IMR-90 (cell line): ENCODE measurements around the gene SLC23A2. TPM values are rescaled to one million over a fixed set of nuclear protein-coding genes. Genes with fewer than 3 reads are reported as not detected.

ENCODE experiments used
- ATAC-seq: fragments of 200-7000 bp; cut with Tn5 transposase; 2 replicates; pipeline ENCODE4 v1.9.1; 2020; ENCODE audit warnings: low read depth, mild to moderate bottlenecking, moderate library complexity
- BruUV-seq: library from RNA; stranded (reverse); fragments of 400-500 nt; replicated peaks from 2 replicates; lab custom pipeline; 2021; lab: Mats Ljungman, UMichigan
- CTCF ChIA-PET: fragments of 300-600 bp; formaldehyde crosslinking; extraction: SDS; loops from one replicate; lab custom pipeline; 2021; ENCODE audit warnings: antibody characterized with exemption; lab: Yijun Ruan, JAX
- POLR2A ChIA-PET: fragments of 300-600 bp; sonication (Branson Sonifier 250); formaldehyde crosslinking; loops from one replicate; lab custom pipeline; 2022; ENCODE audit warnings: antibody characterized with exemption; ENCODE audit not compliant: unreplicated experiment; lab: Charles Lee
- DNase-seq: peaks from one replicate; pipeline ENCODE4 v3.0.0; 2013
- H2AFZ ChIP-seq: replicated peaks from 2 replicates; pipeline ENCODE3; 2013; ENCODE audit warnings: low read length, mild to moderate bottlenecking; ENCODE audit not compliant: poor library complexity
- H2AK5ac ChIP-seq: 2 replicates; pipeline ENCODE4 v1.6.1; 2013; ENCODE audit warnings: low read depth, low read length, inconsistent platforms
- H2AK9ac ChIP-seq: replicated peaks from 2 replicates; pipeline ENCODE3; 2013; ENCODE audit warnings: mild to moderate bottlenecking, low read depth, low read length, moderate library complexity; ENCODE audit not compliant: poor library complexity
- H2BK120ac ChIP-seq: 2 replicates; pipeline ENCODE4 v1.6.1; 2013; ENCODE audit warnings: low read depth, low read length, inconsistent platforms
- H2BK15ac ChIP-seq: 3 replicates; pipeline ENCODE4 v1.6.1; 2013; ENCODE audit warnings: low read depth, low read length, inconsistent platforms
- H2BK20ac ChIP-seq: 2 replicates; pipeline ENCODE4 v1.6.1; 2013; ENCODE audit warnings: low read depth, mild to moderate bottlenecking, inconsistent platforms, low read length, moderate library complexity
- H2BK5ac ChIP-seq: 2 replicates; pipeline ENCODE4 v1.6.1; 2013; ENCODE audit warnings: mild to moderate bottlenecking, low read depth, low read length, inconsistent platforms; ENCODE audit not compliant: poor library complexity, severe bottlenecking
- H3K14ac ChIP-seq: replicated peaks from 2 replicates; pipeline ENCODE4 v1.6.1; 2013; ENCODE audit warnings: low read depth, low read length, inconsistent platforms
- H3K18ac ChIP-seq: 2 replicates; pipeline ENCODE4 v1.6.1; 2013; ENCODE audit warnings: low read depth, low read length, control low read depth
- H3K23ac ChIP-seq: 2 replicates; pipeline ENCODE4 v1.6.1; 2013; ENCODE audit warnings: low read depth, low read length, inconsistent platforms
- H3K27ac ChIP-seq: 2 replicates; pipeline ENCODE4 v1.5.1; 2013; ENCODE audit warnings: mild to moderate bottlenecking, control low read depth, low read length; ENCODE audit not compliant: insufficient read depth
- H3K27me3 ChIP-seq: 2 replicates; pipeline ENCODE4 v1.6.1; 2013; ENCODE audit warnings: low read length; ENCODE audit not compliant: control insufficient read depth, insufficient read depth
- H3K36me3 ChIP-seq: 2 replicates; pipeline ENCODE4 v1.6.1; 2013; ENCODE audit warnings: low read length, mixed read lengths; ENCODE audit not compliant: control insufficient read depth, insufficient read depth
- H3K4ac ChIP-seq: 2 replicates; pipeline ENCODE4 v1.6.1; 2013; ENCODE audit warnings: low read depth, low read length, inconsistent platforms
- H3K4me1 ChIP-seq: 2 replicates; pipeline ENCODE4 v1.6.1; 2013; ENCODE audit warnings: low read length, mixed read lengths; ENCODE audit not compliant: control insufficient read depth, insufficient read depth
- H3K4me2 ChIP-seq: 2 replicates; pipeline ENCODE4 v1.6.1; 2013; ENCODE audit warnings: low read depth, mild to moderate bottlenecking, control low read depth, low read length, moderate library complexity
- H3K4me3 ChIP-seq: 2 replicates; pipeline ENCODE4 v1.5.1; 2013; ENCODE audit warnings: low read depth, mild to moderate bottlenecking, control low read depth, low read length, moderate library complexity; ENCODE audit not compliant: insufficient read depth
- H3K56ac ChIP-seq: 2 replicates; pipeline ENCODE4 v1.6.1; 2013; ENCODE audit warnings: low read length, inconsistent platforms; ENCODE audit not compliant: insufficient read depth; ENCODE audit errors: extremely low read depth
- H3K79me1 ChIP-seq, 2 experiments: 2 replicates each; pipeline ENCODE4 v1.6.1; 2013; ENCODE audit warnings: low read length in 2 of 2, inconsistent platforms in 1 of 2, low read depth in 1 of 2
- H3K9ac ChIP-seq: 2 replicates; pipeline ENCODE4 v1.6.1; 2013; ENCODE audit warnings: low read depth, low read length, control low read depth
- H3K9me1 ChIP-seq: 2 replicates; pipeline ENCODE4 v1.6.1; 2013; ENCODE audit warnings: low read length, inconsistent platforms; ENCODE audit not compliant: insufficient read depth
- H3K9me3 ChIP-seq: 2 replicates; pipeline ENCODE4 v1.6.1; 2013; ENCODE audit warnings: low read length; ENCODE audit not compliant: control insufficient read depth, insufficient read depth
- H4K20me1 ChIP-seq: 2 replicates; pipeline ENCODE4 v1.6.1; 2013; ENCODE audit warnings: low read length, inconsistent platforms; ENCODE audit not compliant: insufficient read depth
- H4K5ac ChIP-seq: 2 replicates; pipeline ENCODE4 v1.6.1; 2013; ENCODE audit warnings: mild to moderate bottlenecking, low read depth, low read length, control low read depth
- H4K8ac ChIP-seq, 2 experiments: 2 replicates each; pipeline ENCODE4 v1.6.1; 2013; ENCODE audit warnings: low read depth in 2 of 2, low read length in 2 of 2, control low read depth in 1 of 2, inconsistent platforms in 1 of 2
- H4K91ac ChIP-seq: 2 replicates; pipeline ENCODE4 v1.6.1; 2013; ENCODE audit warnings: low read depth, low read length, inconsistent platforms; ENCODE audit not compliant: insufficient read depth
- CEBPB ChIP-seq: IDR thresholded peaks from 2 replicates; pipeline ENCODE4 v1.6.1; 2012; ENCODE audit warnings: low read depth, low read length, improper control_type of control experiment
- FOS ChIP-seq: fragments of 150-350 bp; IDR thresholded peaks from 2 replicates; pipeline ENCODE4 v1.6.1; 2016; ENCODE audit warnings: low read depth, low read length
- MAFK ChIP-seq: IDR thresholded peaks from 2 replicates; pipeline ENCODE4 v1.6.1; 2012; ENCODE audit warnings: low read depth, low read length, improper control_type of control experiment
- NFE2L2 ChIP-seq: fragments of 150-350 bp; IDR thresholded peaks from 2 replicates; pipeline ENCODE4 v1.6.1; 2016; ENCODE audit warnings: low read depth, mild to moderate bottlenecking, low read length
- POLR2A ChIP-seq: IDR thresholded peaks from 2 replicates; pipeline ENCODE4 v1.6.1; 2012; ENCODE audit warnings: mild to moderate bottlenecking, low read depth, low read length
- RCOR1 ChIP-seq: IDR thresholded peaks from 2 replicates; pipeline ENCODE4 v1.6.1; 2012; ENCODE audit warnings: mild to moderate bottlenecking, low read length, improper control_type of control experiment; ENCODE audit not compliant: insufficient replicate concordance
- SMC3 ChIP-seq: fragments of 150-350 bp; IDR thresholded peaks from 2 replicates; pipeline ENCODE4 v1.6.1; 2016; ENCODE audit warnings: low read depth, mild to moderate bottlenecking, antibody characterized with exemption, low read length, moderate library complexity
- USF2 ChIP-seq: fragments of 150-350 bp; IDR thresholded peaks from 2 replicates; pipeline ENCODE4 v1.6.1; 2017; ENCODE audit warnings: mild to moderate bottlenecking, antibody characterized with exemption, low read length, low read depth
- WGBS, 2 experiments: methylation state at CpG; one replicate each; pipeline versions ENCODE4 v1.1.5 to v1.1.7; 2013; ENCODE audit warnings: missing lambda C conversion rate in 2 of 2; ENCODE audit not compliant: insufficient read length in 1 of 2; ENCODE audit errors: extremely low coverage in 2 of 2; 5-methylcytosine and 5-hydroxymethylcytosine counted together
- dilution Hi-C: fragments of 300-500 bp; cut with HindIII; formaldehyde crosslinking; loops from one replicate; pipeline ENCODE4 v1.14.3; 2018; ENCODE audit warnings: low sequenced_read_pairs; ENCODE audit not compliant: unreplicated experiment
- in situ Hi-C: fragments of 300-500 bp; cut with MboI; formaldehyde crosslinking; loops from 3 replicates; pipeline ENCODE4 v1.14.3; 2019; ENCODE audit warnings: low sequenced_read_pairs, inconsistent platforms, mixed read lengths
- intact Hi-C: fragments of 100-400 bp; cut with micrococcal nuclease; formaldehyde crosslinking; loops from 2 replicates; pipeline ENCODE4 v1.10.0; 2022
- polyA plus RNA-seq, 3 experiments: library from polyadenylated mRNA; depleted of rRNA; stranded (reverse); fragments of >200 nt; gene quantifications; 2 replicates each; pipeline ENCODE4 v1.2.3, GENCODE V29; 2012; ENCODE audit warnings: low replicate concordance in 1 of 3
- total RNA-seq: library from RNA; depleted of rRNA; stranded (reverse); fragments of >200 nt; gene quantifications from 2 replicates; pipeline ENCODE4 v1.2.3, GENCODE V29; 2012
- TF ChIP-seq, protein P1 (sequence below): conservative IDR thresholded peaks from 2 replicates; pipeline ENCODE4 v1.5.1; 2012; ENCODE audit warnings: mild to moderate bottlenecking, low read depth, low read length, improper control_type of control experiment

The SLC23A2 gene
- total and polyA plus RNA-seq, 2 of the 4 experiments (the other 2 are of a cell fraction), result 10.2 to 14.4 TPM

DNA sequence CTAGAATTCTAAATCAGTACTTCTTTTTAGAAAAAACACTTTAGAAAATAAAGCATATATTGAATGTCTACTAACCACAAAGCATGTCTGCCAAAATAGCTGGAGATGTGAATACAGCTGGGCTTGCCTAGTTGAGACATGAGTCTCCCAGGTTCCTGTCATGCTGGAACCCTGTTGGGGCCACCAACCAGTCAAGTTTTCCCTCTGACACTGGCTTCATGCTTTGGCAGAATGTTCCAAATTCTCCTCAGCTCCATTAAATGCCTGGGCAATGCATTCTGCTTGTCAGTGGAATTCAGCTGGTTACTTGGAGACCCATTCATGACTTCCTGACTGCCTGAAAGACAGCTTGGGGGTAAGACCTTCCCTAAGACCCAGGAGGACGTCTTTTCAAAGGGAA is 192.4 kb downstream of the SLC23A2 start:
- Histone ChIP-seq H2BK120ac (no peak overlapping the region), H3K18ac (no peak overlapping the region), H4K5ac (no peak overlapping the region), H3K9me3 (no peaks in the 10 kb centered on the region), H2BK20ac (no peak overlapping the region), H3K36me3 (peaks cover 9% of the 10 kb centered on the region; the same call in 1 of the 2 replicates), H4K20me1 (no peaks in the 10 kb centered on the region), H4K91ac (no peak overlapping the region), H3K9me1 (peaks cover 10% of the 10 kb centered on the region), H2AFZ (no peak overlapping the region), H3K27me3 (no peaks in the 10 kb centered on the region), H4K8ac (no peak overlapping the region), H3K4me1 (peaks cover 8% of the 10 kb centered on the region; the same call in 1 of the 2 replicates), H3K4me2 (no peak overlapping the region), H3K4ac (no peak overlapping the region), H2AK5ac (no peak overlapping the region), H3K56ac (no peak overlapping the region), H2BK15ac (no peak overlapping the region), H2AK9ac (no peak overlapping the region), H3K27ac (no peak overlapping the region), H3K14ac (no peak overlapping the region), H2BK5ac (no peak overlapping the region), H3K23ac (no peak overlapping the region; the same call in 1 of the 2 replicates), H3K79me1 (peaks cover 0 to 4% of the 10 kb centered on the region in 2 experiments; a peak in 1 of 4 replicates), H3K9ac (no peak overlapping the region), H3K4me3 (no peak overlapping the region)
- no CpG with 5 or more reads among the region's 1 CpG for whole genome bisulfite sequencing, 2 experiments
- dilution Hi-C loops, result no loop called here
- DNase-seq, result peak; percentile 21
- peak; percentile 70 for ATAC-seq
- CTCF ChIA-PET, result no interaction called here
- POLR2A ChIA-PET, result no interaction called here
- TF ChIP-seq SMC3 (no peak), POLR2A (no peak), USF2 (no peak), NFE2L2 (no peak), CEBPB (no peak), MAFK (no peak), RCOR1 (no peak), FOS (no peak)
- TF ChIP-seq, protein P1, sequence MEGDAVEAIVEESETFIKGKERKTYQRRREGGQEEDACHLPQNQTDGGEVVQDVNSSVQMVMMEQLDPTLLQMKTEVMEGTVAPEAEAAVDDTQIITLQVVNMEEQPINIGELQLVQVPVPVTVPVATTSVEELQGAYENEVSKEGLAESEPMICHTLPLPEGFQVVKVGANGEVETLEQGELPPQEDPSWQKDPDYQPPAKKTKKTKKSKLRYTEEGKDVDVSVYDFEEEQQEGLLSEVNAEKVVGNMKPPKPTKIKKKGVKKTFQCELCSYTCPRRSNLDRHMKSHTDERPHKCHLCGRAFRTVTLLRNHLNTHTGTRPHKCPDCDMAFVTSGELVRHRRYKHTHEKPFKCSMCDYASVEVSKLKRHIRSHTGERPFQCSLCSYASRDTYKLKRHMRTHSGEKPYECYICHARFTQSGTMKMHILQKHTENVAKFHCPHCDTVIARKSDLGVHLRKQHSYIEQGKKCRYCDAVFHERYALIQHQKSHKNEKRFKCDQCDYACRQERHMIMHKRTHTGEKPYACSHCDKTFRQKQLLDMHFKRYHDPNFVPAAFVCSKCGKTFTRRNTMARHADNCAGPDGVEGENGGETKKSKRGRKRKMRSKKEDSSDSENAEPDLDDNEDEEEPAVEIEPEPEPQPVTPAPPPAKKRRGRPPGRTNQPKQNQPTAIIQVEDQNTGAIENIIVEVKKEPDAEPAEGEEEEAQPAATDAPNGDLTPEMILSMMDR, result no peak
- in situ Hi-C loops, result no loop called here
- BruUV-seq, result no TSS peak
- intact Hi-C loops, result no loop called here
